Trophoblast cell (in vitro differentiated cells and primary cell): Measurements from ENCODE around the gene SORCS3.
A peak's percentile ranks its signal among the peaks of the same experiment; 100 is the strongest.

Source experiments
- DNase-seq, 2 donors: peaks; one replicate each; pipeline ENCODE4 v3.0.0-alpha.2; 2016
- H2AFZ ChIP-seq: 2 replicates; pipeline ENCODE4 v1.6.1; 2013; ENCODE audit warnings: low read length, moderate library complexity, mild to moderate bottlenecking; ENCODE audit not compliant: insufficient read depth, poor library complexity
- H2AK5ac ChIP-seq: 2 replicates; pipeline ENCODE4 v1.6.1; 2013; ENCODE audit warnings: mild to moderate bottlenecking, low read length
- H2BK120ac ChIP-seq: 2 replicates; pipeline ENCODE4 v1.6.1; 2013; ENCODE audit warnings: low read length, mild to moderate bottlenecking, moderate library complexity; ENCODE audit not compliant: insufficient read depth, poor library complexity
- H2BK12ac ChIP-seq: 2 replicates; pipeline ENCODE4 v1.6.1; 2013; ENCODE audit warnings: mild to moderate bottlenecking, low read length, moderate library complexity
- H2BK5ac ChIP-seq: 2 replicates; pipeline ENCODE4 v1.6.1; 2013; ENCODE audit warnings: low read length, low read depth, moderate library complexity, mild to moderate bottlenecking; ENCODE audit not compliant: poor library complexity
- H3K14ac ChIP-seq: 2 replicates; pipeline ENCODE4 v1.6.1; 2013; ENCODE audit warnings: mild to moderate bottlenecking, low read length
- H3K18ac ChIP-seq: 2 replicates; pipeline ENCODE4 v1.6.1; 2013; ENCODE audit warnings: mild to moderate bottlenecking, low read length
- H3K23ac ChIP-seq: 2 replicates; pipeline ENCODE4 v1.6.1; 2013; ENCODE audit warnings: low read length
- H3K27ac ChIP-seq: 2 replicates; pipeline ENCODE4 v1.5.1; 2013; ENCODE audit warnings: low read depth, mild to moderate bottlenecking, inconsistent platforms, low read length, moderate library complexity
- H3K27me3 ChIP-seq: 2 replicates; pipeline ENCODE4 v1.6.1; 2013; ENCODE audit warnings: inconsistent platforms, mild to moderate bottlenecking, low read length, moderate library complexity; ENCODE audit not compliant: insufficient read depth
- H3K36me3 ChIP-seq, 2 experiments: 1 replicate in 1 of 2; 2 replicates in 1 of 2; pipeline ENCODE4 v1.6.1; 2013; ENCODE audit warnings: low read length in 2 of 2, mild to moderate bottlenecking in 2 of 2, moderate library complexity in 1 of 2; ENCODE audit not compliant: insufficient read depth in 2 of 2, control insufficient read depth in 1 of 2
- H3K4ac ChIP-seq: 2 replicates; pipeline ENCODE4 v1.6.1; 2013; ENCODE audit warnings: low read depth, mild to moderate bottlenecking, low read length, moderate library complexity
- H3K4me1 ChIP-seq, 2 experiments: 1 replicate in 1 of 2; 2 replicates in 1 of 2; pipeline ENCODE4 v1.6.1; 2013; ENCODE audit warnings: low read length in 2 of 2, mild to moderate bottlenecking in 2 of 2, moderate library complexity in 1 of 2; ENCODE audit not compliant: insufficient read depth in 2 of 2, control insufficient read depth in 1 of 2
- H3K4me2 ChIP-seq: 2 replicates; pipeline ENCODE4 v1.6.1; 2013; ENCODE audit warnings: inconsistent platforms, mild to moderate bottlenecking, low read length, moderate library complexity
- H3K4me3 ChIP-seq: 2 replicates; pipeline ENCODE4 v1.5.1; 2013; ENCODE audit warnings: mild to moderate bottlenecking, low read depth, low read length, inconsistent platforms
- H3K79me1 ChIP-seq: one replicate; pipeline ENCODE4 v1.6.1; 2013; ENCODE audit warnings: low read length
- H3K79me2 ChIP-seq: 2 replicates; pipeline ENCODE4 v1.6.1; 2013; ENCODE audit warnings: low read length, mild to moderate bottlenecking; ENCODE audit not compliant: control insufficient read depth, insufficient read depth, poor library complexity
- H3K9ac ChIP-seq: 2 replicates; pipeline ENCODE4 v1.6.1; 2013; ENCODE audit warnings: mild to moderate bottlenecking, low read length
- H3K9me3 ChIP-seq: 2 replicates; pipeline ENCODE4 v1.6.1; 2013; ENCODE audit warnings: low read depth, mild to moderate bottlenecking, control low read depth, inconsistent platforms, low read length; ENCODE audit not compliant: insufficient read depth
- H4K12ac ChIP-seq: 2 replicates; pipeline ENCODE4 v1.6.1; 2013; ENCODE audit warnings: low read depth, mild to moderate bottlenecking, low read length, moderate library complexity
- H4K8ac ChIP-seq: 2 replicates; pipeline ENCODE4 v1.6.1; 2013; ENCODE audit warnings: low read depth, mild to moderate bottlenecking, low read length, moderate library complexity
- H4K91ac ChIP-seq: one replicate; pipeline ENCODE4 v1.6.1; 2013; ENCODE audit warnings: low read depth, mild to moderate bottlenecking, low read length, moderate library complexity
- WGBS: extraction: QIAGEN DNeasy Blood & Tissue Kit; methylation state at CpG from one replicate; pipeline ENCODE4 v1.1.7; 2013; ENCODE audit warnings: missing lambda C conversion rate; ENCODE audit not compliant: insufficient read length, insufficient coverage; ENCODE audit errors: extremely low coverage; 5-methylcytosine and 5-hydroxymethylcytosine counted together

Gene SORCS3

GRCh38 chr10:105073999-105074398, 432.9 kb downstream of the SORCS3 start:
- H4K91ac ChIP-seq: no peak overlapping the region
- H3K4ac ChIP-seq: no peak overlapping the region
- DNase-seq: no peak
- no peaks in the 10 kb centered on the region for H3K36me3 ChIP-seq
- no peak overlapping the region for H3K4me3 ChIP-seq
- H2BK5ac ChIP-seq: no peak overlapping the region
- WGBS: no CpG with 5 or more reads among the region's 4 CpGs
- H3K9me3 ChIP-seq: no peaks in the 10 kb centered on the region
- H2BK12ac ChIP-seq: no peak overlapping the region
- no peak overlapping the region for H3K4me2 ChIP-seq
- no peaks in the 10 kb centered on the region for H3K79me1 ChIP-seq
- no peak overlapping the region for H4K12ac ChIP-seq
- H3K14ac ChIP-seq: no peak overlapping the region
- no peak overlapping the region for H3K23ac ChIP-seq
- H3K27ac ChIP-seq: no peak overlapping the region
- H3K79me2 ChIP-seq: no peaks in the 10 kb centered on the region
- no peaks in the 10 kb centered on the region for H3K27me3 ChIP-seq
- no peak overlapping the region for H2BK120ac ChIP-seq
- H2AFZ ChIP-seq: no peak overlapping the region
- no peak overlapping the region for H2AK5ac ChIP-seq
- H3K9ac ChIP-seq: no peak overlapping the region
- H3K4me1 ChIP-seq: no peaks in the 10 kb centered on the region
- H4K8ac ChIP-seq: no peak overlapping the region
- no peak overlapping the region for H3K18ac ChIP-seq

DNA sequence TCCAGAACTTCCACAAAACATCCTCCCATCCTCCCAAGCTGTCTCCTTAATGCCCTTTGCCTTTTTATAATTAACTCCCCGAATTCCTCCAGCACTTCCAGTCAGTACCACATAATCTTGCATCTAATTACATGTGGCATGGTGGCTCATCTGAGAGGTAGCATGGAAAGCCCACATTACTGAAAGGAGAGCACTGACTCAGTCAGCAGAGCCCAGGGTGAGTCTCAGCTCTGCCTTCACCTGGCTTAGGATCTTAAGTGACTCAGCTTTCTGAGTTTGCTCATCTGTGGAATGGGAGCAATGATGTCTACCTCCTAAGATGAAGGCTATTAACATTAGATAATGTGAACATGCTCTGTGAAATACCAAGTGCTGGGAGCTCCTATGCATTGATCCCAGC, 433.9 kb downstream of the SORCS3 start:
- no peak overlapping the region for H3K18ac ChIP-seq
- no peaks in the 10 kb centered on the region for H3K9me3 ChIP-seq
- H3K27me3 ChIP-seq: no peaks in the 10 kb centered on the region
- no peak overlapping the region for H2BK120ac ChIP-seq
- H3K79me1 ChIP-seq: no peaks in the 10 kb centered on the region
- whole genome bisulfite sequencing: no CpG with 5 or more reads among the region's 1 CpG
- H3K4me2 ChIP-seq: no peak overlapping the region
- no peaks in the 10 kb centered on the region for H3K4me1 ChIP-seq
- no peak overlapping the region for H2BK5ac ChIP-seq
- no peaks in the 10 kb centered on the region for H3K79me2 ChIP-seq
- H3K14ac ChIP-seq: no peak overlapping the region
- no peak overlapping the region for H3K4ac ChIP-seq
- H4K91ac ChIP-seq: no peak overlapping the region
- H4K8ac ChIP-seq: no peak overlapping the region
- no peak overlapping the region for H2AK5ac ChIP-seq
- H3K9ac ChIP-seq: no peak overlapping the region
- H4K12ac ChIP-seq: no peak overlapping the region
- no peak for DNase-seq
- no peaks in the 10 kb centered on the region for H3K36me3 ChIP-seq
- H3K27ac ChIP-seq: no peak overlapping the region
- no peak overlapping the region for H2BK12ac ChIP-seq
- H3K4me3 ChIP-seq: no peak overlapping the region
- H2AFZ ChIP-seq: no peak overlapping the region
- no peak overlapping the region for H3K23ac ChIP-seq

GRCh38 chr10:105085980-105086379, 444.9 kb downstream of the SORCS3 start:
- Histone ChIP-seq H3K36me3 (no peaks in the 10 kb centered on the region), H3K27ac (no peak overlapping the region), H3K18ac (no peak overlapping the region), H2BK120ac (no peak overlapping the region), H3K27me3 (no peaks in the 10 kb centered on the region), H3K4me1 (no peaks in the 10 kb centered on the region), H2AFZ (no peak overlapping the region), H3K4ac (no peak overlapping the region), H2BK5ac (no peak overlapping the region), H2BK12ac (no peak overlapping the region), H4K12ac (no peak overlapping the region), H3K4me3 (no peak overlapping the region), H4K8ac (no peak overlapping the region), H3K9me3 (no peaks in the 10 kb centered on the region), H3K9ac (no peak overlapping the region), H3K79me1 (no peaks in the 10 kb centered on the region), H3K23ac (no peak overlapping the region), H3K4me2 (no peak overlapping the region), H3K14ac (no peak overlapping the region), H2AK5ac (no peak overlapping the region), H3K79me2 (no peaks in the 10 kb centered on the region), H4K91ac (no peak overlapping the region)
- DNase-seq: no peak
- no CpG with 5 or more reads among the region's 2 CpGs for WGBS

DNA sequence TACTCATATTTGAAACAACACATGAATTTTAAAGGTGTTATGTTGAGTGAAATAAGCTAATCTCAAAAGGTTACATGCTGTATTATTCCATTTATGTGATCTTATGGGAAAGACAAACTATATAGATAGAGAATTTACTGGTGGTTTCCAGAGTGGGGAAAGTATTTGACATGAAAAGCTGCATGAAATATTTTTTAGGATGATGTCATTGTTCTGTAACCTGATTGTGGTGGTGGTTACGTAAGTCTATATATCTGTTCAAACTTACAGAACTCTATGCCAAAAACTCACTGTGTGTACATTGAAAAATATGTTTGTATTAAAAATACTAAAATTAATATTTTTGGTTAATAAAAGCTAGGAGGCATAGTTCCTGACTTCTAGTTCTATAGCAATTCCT, 453.0 kb downstream of the SORCS3 start:
- no peak overlapping the region for H3K4me2 ChIP-seq
- no peak overlapping the region for H3K27ac ChIP-seq
- no peak overlapping the region for H2AK5ac ChIP-seq
- no peak overlapping the region for H2BK5ac ChIP-seq
- H3K23ac ChIP-seq: no peak overlapping the region
- H4K91ac ChIP-seq: no peak overlapping the region
- H3K9me3 ChIP-seq: no peaks in the 10 kb centered on the region
- H3K4me1 ChIP-seq: no peaks in the 10 kb centered on the region
- H3K79me2 ChIP-seq: no peaks in the 10 kb centered on the region
- no peak overlapping the region for H3K14ac ChIP-seq
- no peak overlapping the region for H3K18ac ChIP-seq
- DNase-seq: peak in 1 of 2 donors; percentile 17
- H3K4ac ChIP-seq: no peak overlapping the region
- H2AFZ ChIP-seq: no peak overlapping the region
- H2BK120ac ChIP-seq: no peak overlapping the region
- H2BK12ac ChIP-seq: no peak overlapping the region
- no peak overlapping the region for H4K8ac ChIP-seq
- H4K12ac ChIP-seq: no peak overlapping the region
- no peaks in the 10 kb centered on the region for H3K36me3 ChIP-seq
- H3K4me3 ChIP-seq: no peak overlapping the region
- no peaks in the 10 kb centered on the region for H3K79me1 ChIP-seq
- no peaks in the 10 kb centered on the region for H3K27me3 ChIP-seq
- no peak overlapping the region for H3K9ac ChIP-seq
- no CpG with 5 or more reads among the region's 1 CpG for WGBS
